Measurements from ENCODE around the gene FTO. TPM values are rescaled to one million over a fixed set of nuclear protein-coding genes. Genes with fewer than 3 reads are reported as not detected.

FTO gene
- total and polyA plus RNA-seq, 2 of the 8 experiments (the other 6 are each of a cell fraction or from before 2014, with no cell fraction given), result 34.5 to 59.8 TPM

DNA sequence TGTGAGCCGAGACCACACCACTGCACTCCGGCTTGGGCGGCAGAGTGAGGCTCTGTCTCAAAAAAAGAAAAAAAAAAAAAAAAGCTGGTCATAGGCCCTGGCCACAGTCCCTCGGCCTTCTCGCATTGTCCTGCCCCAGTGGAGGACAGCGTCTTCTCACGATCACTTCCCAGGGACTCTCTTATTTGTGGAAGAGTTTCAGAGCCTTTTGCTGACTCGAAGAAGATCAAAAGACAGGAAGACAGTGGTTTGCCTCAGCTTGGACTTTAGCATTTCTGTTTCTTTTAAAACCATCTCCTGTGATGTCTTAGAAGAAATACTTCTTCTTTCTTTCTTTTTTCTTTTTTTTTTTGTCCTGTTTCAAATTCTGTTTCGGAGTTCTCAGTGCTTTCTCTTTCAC, 210.0 kb downstream of the FTO start:
- no peak overlapping the region for H3K56ac ChIP-seq (replicated peaks; ENCODE audit: insufficient read length, low read depth, low read length)
- WGBS, 2 experiments (ENCODE audit: extremely low coverage in 1 of 2, insufficient coverage in 1 of 2, insufficient read length in 1 of 2, insufficient replicate concordance in 2 of 2, low coverage in 1 of 2, low lambda C conversion rate in 2 of 2, missing lambda C conversion rate in 1 of 2), result 95% methylated on average over 7 of the region's 9 CpGs; no CpG with 5 or more reads in 1 of the 2 experiments
- H3K4ac ChIP-seq (replicated peaks; ENCODE audit: insufficient read length, low read depth, low read length), result no peak overlapping the region
- H3K4me1 ChIP-seq (replicated peaks in 1 of 4; ENCODE audit: control insufficient read depth in 3 of 4, insufficient read depth in 4 of 4, low read length in 3 of 4), result peaks cover 0 to 16% (median 7%) of the 10 kb centered on the region in 4 experiments; a peak in 3 of 7 replicates
- no peak overlapping the region for H4K91ac ChIP-seq (replicated peaks; ENCODE audit: insufficient read length, low read length)
- no peak overlapping the region for H4K5ac ChIP-seq (ENCODE audit: insufficient read length, low read depth, low read length)
- no peak for DNase-seq (ENCODE audit: low read depth in 1 of 2, low spot score in 2 of 2)
- no peak overlapping the region for H2BK120ac ChIP-seq (replicated peaks; ENCODE audit: low read depth, low read length)
- no peak overlapping the region for H3K23ac ChIP-seq (ENCODE audit: insufficient read length)
- CTCF ChIA-PET (ENCODE audit: partially characterized antibody), result interaction anchor here (0.7 to 1.5 kb wide), 2 partner anchors 21 to 27 kb away, joined by 3 to 4 read pairs; no protein-coding TSS in a partner anchor
- no peaks in the 10 kb centered on the region for H3K79me1 ChIP-seq (ENCODE audit: low read depth, low read length)
- no peak overlapping the region for H2BK12ac ChIP-seq (ENCODE audit: low read depth, low read length)
- no peak overlapping the region for H3K9ac ChIP-seq (replicated peaks in 1 of 4; ENCODE audit: extremely low read depth in 1 of 4, low read depth in 3 of 4, low read length in 3 of 4)
- POLR2A ChIA-PET (ENCODE audit: partially characterized antibody), result no interaction called here
- H3K79me2 ChIP-seq (ENCODE audit: control insufficient read depth in 1 of 2, insufficient read depth in 2 of 2, low read length in 2 of 2), result no peaks in the 10 kb centered on the region
- no peaks in the 10 kb centered on the region for H3K36me3 ChIP-seq (ENCODE audit: control insufficient read depth in 2 of 4, insufficient read depth in 4 of 4, low read length in 3 of 4)
- no peak overlapping the region for H2BK15ac ChIP-seq (ENCODE audit: low read length)
- no peak overlapping the region for H3K18ac ChIP-seq (ENCODE audit: extremely low read depth, low read length)
- no peak overlapping the region for H4K8ac ChIP-seq (ENCODE audit: extremely low read depth, insufficient read depth, low read length)
- H3K27me3 ChIP-seq (replicated peaks in 1 of 4; ENCODE audit: control insufficient read depth in 3 of 4, extremely low read depth in 1 of 4, insufficient read depth in 3 of 4, low read length in 3 of 4), result no peaks in the 10 kb centered on the region
- no peak overlapping the region for H3K27ac ChIP-seq (ENCODE audit: low read depth, low read length)
- no peak overlapping the region for H2AFZ ChIP-seq (ENCODE audit: low read length)
- H3K23me2 ChIP-seq (ENCODE audit: low read depth, low read length), result no peaks in the 10 kb centered on the region
- no peak overlapping the region for H2AK5ac ChIP-seq (ENCODE audit: low read depth, low read length)
- no peak overlapping the region for H3K4me2 ChIP-seq (ENCODE audit: insufficient read depth in 1 of 2, low read depth in 2 of 2, low read length in 2 of 2)
- H3K14ac ChIP-seq (ENCODE audit: insufficient read length), result no peak overlapping the region
- no peak overlapping the region for H3K4me3 ChIP-seq (ENCODE audit: extremely low read depth in 1 of 4, insufficient read depth in 2 of 4, low read depth in 3 of 4, low read length in 4 of 4)
- H3K9me3 ChIP-seq (ENCODE audit: insufficient read depth in 2 of 2, low read depth in 1 of 2, low read length in 1 of 2), result no peaks in the 10 kb centered on the region
- H2BK20ac ChIP-seq (ENCODE audit: low read length), result no peak overlapping the region
- no peak for FAIRE-seq
- no peaks in the 10 kb centered on the region for H4K20me1 ChIP-seq (replicated peaks in 1 of 2; ENCODE audit: control insufficient read depth in 1 of 2, insufficient read depth in 2 of 2, low read length in 2 of 2)
- H2BK5ac ChIP-seq (ENCODE audit: low read depth, low read length), result no peak overlapping the region
- TF ChIP-seq SIN3A (conservative IDR thresholded peaks at IDR 0.05 in 1 of 2, IDR thresholded peaks at IDR 0.05 in 1 of 2; ENCODE audit: low read depth in 1 of 2, low read length in 2 of 2) (no peak), RNF2 (IDR thresholded peaks at IDR 0.05; ENCODE audit: borderline replicate concordance, low read depth, low read length, missing control alignments, poor library complexity, severe bottlenecking) (no peak), ATF2 (IDR thresholded peaks at IDR 0.05; ENCODE audit: low read length) (no peak), MAFK (IDR thresholded peaks at IDR 0.05; ENCODE audit: low read depth, low read length) (no peak), KDM5A (IDR thresholded peaks at IDR 0.05; ENCODE audit: low read length) (no peak), EZH2 (IDR thresholded peaks at IDR 0.05; ENCODE audit: low read depth, low read length, severe bottlenecking) (no peak), EP300 (IDR thresholded peaks at IDR 0.05; ENCODE audit: borderline replicate concordance in 1 of 2, low read depth in 2 of 2, low read length in 2 of 2) (no peak), TBP (IDR thresholded peaks at IDR 0.05; ENCODE audit: low read depth, low read length) (no peak), BRCA1 (IDR thresholded peaks at IDR 0.05; ENCODE audit: low read depth, low read length) (no peak)

All from H1 (cell line).